ENCODE measurements around the gene SH3RF3.

SH3RF3 gene

GRCh38 chr2:109313343-109313742, 184.3 kb downstream of the SH3RF3 start:
- DNase-seq (ENCODE audit: low read depth), result no peak

GRCh38 chr2:109316091-109316490, 187.1 kb downstream of the SH3RF3 start:
- no peak for DNase-seq (ENCODE audit: low read depth)

- no peak for DNase-seq (ENCODE audit: low read depth)
These were observed 188.6 kb downstream of the SH3RF3 start for GRCh38 chr2:109317471-109318095.

- no peak for DNase-seq (ENCODE audit: low read depth)
These were observed 189.3 kb downstream of the SH3RF3 start for GRCh38 chr2:109318150-109318948.

GRCh38 chr2:109318949-109319342, 189.9 kb downstream of the SH3RF3 start:
- no peak for DNase-seq (ENCODE audit: low read depth)

- no peak for DNase-seq (ENCODE audit: low read depth)
These were observed 191.4 kb downstream of the SH3RF3 start for GRCh38 chr2:109320195-109320922.

- DNase-seq (ENCODE audit: low read depth), result no peak
These were observed 192.6 kb downstream of the SH3RF3 start for GRCh38 chr2:109321570-109321969.

- DNase-seq (ENCODE audit: low read depth), result no peak
These were observed 193.1 kb downstream of the SH3RF3 start for GRCh38 chr2:109322111-109322510.

GRCh38 chr2:109322641-109323040, 193.6 kb downstream of the SH3RF3 start:
- no peak for DNase-seq (ENCODE audit: low read depth)

GRCh38 chr2:109324861-109325260, 195.9 kb downstream of the SH3RF3 start:
- DNase-seq (ENCODE audit: low read depth), result no peak

- DNase-seq (ENCODE audit: low read depth), result no peak
These were observed 196.6 kb downstream of the SH3RF3 start for GRCh38 chr2:109325570-109325969.

GRCh38 chr2:109326306-109326705, 197.3 kb downstream of the SH3RF3 start:
- DNase-seq (ENCODE audit: low read depth), result no peak

GRCh38 chr2:109330056-109330455, 201.1 kb downstream of the SH3RF3 start:
- no peak for DNase-seq (ENCODE audit: low read depth)

- DNase-seq (ENCODE audit: low read depth), result no peak
These were observed 202.1 kb downstream of the SH3RF3 start for GRCh38 chr2:109331081-109331480.

GRCh38 chr2:109331896-109332848, 203.2 kb downstream of the SH3RF3 start:
- DNase-seq (ENCODE audit: low read depth), result no peak

GRCh38 chr2:109332880-109333279, 203.9 kb downstream of the SH3RF3 start:
- DNase-seq (ENCODE audit: low read depth), result no peak

GRCh38 chr2:109333414-109334210, 204.6 kb downstream of the SH3RF3 start:
- DNase-seq (ENCODE audit: low read depth), result no peak

- DNase-seq (ENCODE audit: low read depth), result no peak
These were observed 206.7 kb downstream of the SH3RF3 start for GRCh38 chr2:109335631-109336176.

- no peak for DNase-seq (ENCODE audit: low read depth)
These were observed 207.3 kb downstream of the SH3RF3 start for GRCh38 chr2:109336296-109336695.

- no peak for DNase-seq (ENCODE audit: low read depth)
These were observed 208.2 kb downstream of the SH3RF3 start for GRCh38 chr2:109337221-109337620.

GRCh38 chr2:109339519-109339966, 210.5 kb downstream of the SH3RF3 start:
- no peak for DNase-seq (ENCODE audit: low read depth)
